ENCODE results near the gene ZNF687. TPM values are rescaled to one million over a fixed set of nuclear protein-coding genes. Genes with fewer than 3 reads are reported as not detected.
"Not testable (repeated sequence)": the region's sequence is repeated elsewhere in the genome, so short reads cannot be mapped to it uniquely, and the experiment has no call there.

ZNF687 gene
- total RNA-seq, 1 experiment from 2014 or later, result 26.4 TPM

DNA sequence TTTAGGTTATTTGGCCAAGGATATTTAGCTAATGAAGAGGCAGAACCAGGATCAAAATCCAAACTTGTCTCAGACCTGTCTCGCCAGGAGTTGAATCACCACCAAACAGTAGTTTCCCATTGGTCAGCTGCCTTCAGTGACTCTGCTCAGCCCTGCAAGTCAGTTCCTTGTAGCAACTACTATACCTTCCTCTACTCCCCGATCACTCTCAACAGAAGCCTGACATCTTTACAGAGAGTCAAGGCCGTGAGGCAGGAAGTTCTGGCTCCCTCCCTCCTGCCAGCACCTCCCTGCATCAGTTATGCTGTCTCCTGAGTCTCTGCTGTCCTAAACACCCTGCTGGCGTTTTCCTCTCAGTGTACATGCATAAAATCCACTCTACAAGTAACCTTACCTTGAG lies 14.3 kb upstream of the ZNF687 start:
- H3K9me3 ChIP-seq (ENCODE audit: low read depth, low read length, poor library complexity, severe bottlenecking), result no peaks in the 10 kb centered on the region
- CTCF ChIA-PET, result no interaction called here

DNA sequence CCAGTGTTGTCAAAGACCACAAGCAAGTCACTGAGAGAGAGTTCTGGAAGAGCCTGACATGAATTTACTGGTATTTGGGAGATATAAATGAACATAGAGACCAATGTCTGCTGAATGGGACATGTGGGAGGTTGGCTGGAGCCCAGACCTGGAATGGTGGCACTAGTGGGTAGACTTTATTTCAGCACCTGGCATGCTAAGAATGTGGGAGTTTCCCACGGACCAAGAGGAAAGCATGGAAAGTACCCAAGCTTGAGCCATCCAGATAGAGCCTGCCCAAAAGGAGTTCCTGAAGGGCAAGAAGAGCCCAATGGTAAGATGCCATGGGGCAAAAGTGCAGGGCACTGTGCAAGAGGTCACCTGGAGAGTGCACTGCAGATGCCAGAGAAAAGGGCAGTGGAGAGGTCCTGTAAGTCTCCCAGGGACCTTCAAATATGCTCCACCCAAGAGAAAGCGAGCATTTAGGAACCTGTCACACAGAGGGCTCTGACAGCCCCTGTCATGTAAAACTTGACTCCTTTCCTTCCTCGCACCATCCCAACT lies 8.1 kb upstream of the ZNF687 start:
- H3K4me3 ChIP-seq (ENCODE audit: low read depth, low read length, poor library complexity, severe bottlenecking), result no peak overlapping the region
- no peaks in the 10 kb centered on the region for H3K9me3 ChIP-seq (ENCODE audit: low read depth, low read length, poor library complexity, severe bottlenecking)
- intact Hi-C loops (cut with micrococcal nuclease; ENCODE audit: unreplicated experiment), result no loop called here
- H3K27me3 ChIP-seq (replicated peaks; ENCODE audit: insufficient read depth, low read depth, low read length, poor library complexity), result no peaks in the 10 kb centered on the region
- no peaks in the 10 kb centered on the region for H3K36me3 ChIP-seq (ENCODE audit: insufficient read depth, low read length, poor library complexity, severe bottlenecking)
- no peak for TF ChIP-seq EZH2 (IDR thresholded peaks at IDR 0.05; ENCODE audit: borderline replicate concordance, low read depth, low read length, poor library complexity, severe bottlenecking)
- BruUV-seq (replicated peaks), result no TSS peak
- POLR2A ChIA-PET (ENCODE audit: low non-redundant PET), result no interaction called here
- no peak overlapping the region for H3K27ac ChIP-seq (ENCODE audit: low read depth, low read length, poor library complexity, severe bottlenecking)
- no peak for DNase-seq (ENCODE audit: low spot score)
- CTCF ChIA-PET, result no interaction called here
- no peaks in the 10 kb centered on the region for H3K4me1 ChIP-seq (ENCODE audit: insufficient read depth, low read length, poor library complexity, severe bottlenecking)

More for the DNA sequence above, 14.3 kb upstream of the ZNF687 start:
- POLR2A ChIA-PET (ENCODE audit: low non-redundant PET), result no interaction called here
- Histone ChIP-seq H3K4me3 (ENCODE audit: low read depth, low read length, poor library complexity, severe bottlenecking) (no peak overlapping the region), H3K27ac (ENCODE audit: low read depth, low read length, poor library complexity, severe bottlenecking) (no peak overlapping the region), H3K4me1 (ENCODE audit: insufficient read depth, low read length, poor library complexity, severe bottlenecking) (no peaks in the 10 kb centered on the region), H3K27me3 (replicated peaks; ENCODE audit: insufficient read depth, low read depth, low read length, poor library complexity) (no peaks in the 10 kb centered on the region), H3K36me3 (ENCODE audit: insufficient read depth, low read length, poor library complexity, severe bottlenecking) (peaks cover 50% of the 10 kb centered on the region)
- TF ChIP-seq, protein P1, sequence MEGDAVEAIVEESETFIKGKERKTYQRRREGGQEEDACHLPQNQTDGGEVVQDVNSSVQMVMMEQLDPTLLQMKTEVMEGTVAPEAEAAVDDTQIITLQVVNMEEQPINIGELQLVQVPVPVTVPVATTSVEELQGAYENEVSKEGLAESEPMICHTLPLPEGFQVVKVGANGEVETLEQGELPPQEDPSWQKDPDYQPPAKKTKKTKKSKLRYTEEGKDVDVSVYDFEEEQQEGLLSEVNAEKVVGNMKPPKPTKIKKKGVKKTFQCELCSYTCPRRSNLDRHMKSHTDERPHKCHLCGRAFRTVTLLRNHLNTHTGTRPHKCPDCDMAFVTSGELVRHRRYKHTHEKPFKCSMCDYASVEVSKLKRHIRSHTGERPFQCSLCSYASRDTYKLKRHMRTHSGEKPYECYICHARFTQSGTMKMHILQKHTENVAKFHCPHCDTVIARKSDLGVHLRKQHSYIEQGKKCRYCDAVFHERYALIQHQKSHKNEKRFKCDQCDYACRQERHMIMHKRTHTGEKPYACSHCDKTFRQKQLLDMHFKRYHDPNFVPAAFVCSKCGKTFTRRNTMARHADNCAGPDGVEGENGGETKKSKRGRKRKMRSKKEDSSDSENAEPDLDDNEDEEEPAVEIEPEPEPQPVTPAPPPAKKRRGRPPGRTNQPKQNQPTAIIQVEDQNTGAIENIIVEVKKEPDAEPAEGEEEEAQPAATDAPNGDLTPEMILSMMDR (conservative IDR thresholded peaks at IDR 0.05; ENCODE audit: low read depth, low read length), result no peak
- TF ChIP-seq EZH2 (IDR thresholded peaks at IDR 0.05; ENCODE audit: borderline replicate concordance, low read depth, low read length, poor library complexity, severe bottlenecking), result no peak
- intact Hi-C loops (cut with micrococcal nuclease; ENCODE audit: unreplicated experiment), result no loop called here
- no TSS peak for BruUV-seq (replicated peaks)
- DNase-seq (ENCODE audit: low spot score), result no peak

DNA sequence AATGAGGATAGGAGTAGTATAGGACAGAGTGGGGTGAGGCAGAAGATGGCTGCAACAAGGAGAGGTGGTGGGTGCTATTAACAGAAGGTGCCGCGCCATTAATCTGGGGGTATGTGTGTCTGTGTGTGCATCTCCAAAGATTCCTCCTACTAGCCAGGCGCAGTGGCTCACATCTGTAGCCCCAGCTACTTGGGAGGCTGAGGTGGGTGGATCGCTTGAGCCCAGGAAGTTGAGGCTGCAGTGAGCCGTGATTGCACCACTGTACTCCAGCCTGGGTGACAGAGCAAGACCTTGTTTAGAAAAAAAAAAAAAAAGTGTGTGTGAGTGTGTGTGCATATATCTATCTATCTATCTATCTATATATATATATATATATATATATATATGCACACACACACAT lies 6.8 kb upstream of the ZNF687 start:
- H3K27me3 ChIP-seq (replicated peaks; ENCODE audit: insufficient read depth, low read depth, low read length, poor library complexity); CTCF ChIA-PET; DNase-seq (ENCODE audit: low spot score); intact Hi-C loops (cut with micrococcal nuclease; ENCODE audit: unreplicated experiment); H3K4me1 ChIP-seq (ENCODE audit: insufficient read depth, low read length, poor library complexity, severe bottlenecking); H3K27ac ChIP-seq (ENCODE audit: low read depth, low read length, poor library complexity, severe bottlenecking); BruUV-seq (replicated peaks); H3K36me3 ChIP-seq (ENCODE audit: insufficient read depth, low read length, poor library complexity, severe bottlenecking); H3K4me3 ChIP-seq (ENCODE audit: low read depth, low read length, poor library complexity, severe bottlenecking); H3K9me3 ChIP-seq (ENCODE audit: low read depth, low read length, poor library complexity, severe bottlenecking): not testable (repeated sequence)
- POLR2A ChIA-PET (ENCODE audit: low non-redundant PET), result interaction anchor here (0.7 kb wide), 1 partner anchor 273 kb away, joined by 9 read pairs; no protein-coding TSS in a partner anchor

DNA sequence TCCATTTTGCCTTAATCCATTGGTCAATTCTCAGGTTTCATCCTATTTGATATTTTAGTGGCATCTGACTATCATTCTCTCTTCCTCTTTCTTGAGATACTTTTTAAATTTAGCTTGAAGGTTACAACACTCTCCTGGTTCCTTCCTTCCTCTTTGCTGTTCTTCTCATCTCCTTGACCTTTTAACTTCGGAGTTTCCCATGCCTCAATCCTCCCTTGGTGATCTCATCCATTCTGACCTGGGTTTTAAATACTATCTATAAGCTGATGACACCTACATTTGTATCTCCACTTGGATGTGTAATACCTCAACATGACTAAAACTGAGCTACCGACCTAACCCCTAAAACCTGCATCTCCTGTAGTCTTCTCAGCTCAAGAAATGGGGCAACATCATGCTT lies 4.8 kb upstream of the ZNF687 start:
- TF ChIP-seq EZH2 (IDR thresholded peaks at IDR 0.05; ENCODE audit: borderline replicate concordance, low read depth, low read length, poor library complexity, severe bottlenecking), result no peak
- TF ChIP-seq, protein P1 (conservative IDR thresholded peaks at IDR 0.05; ENCODE audit: low read depth, low read length), result no peak
- Histone ChIP-seq H3K27me3 (replicated peaks; ENCODE audit: insufficient read depth, low read depth, low read length, poor library complexity) (no peaks in the 10 kb centered on the region), H3K4me3 (ENCODE audit: low read depth, low read length, poor library complexity, severe bottlenecking) (no peak overlapping the region), H3K27ac (ENCODE audit: low read depth, low read length, poor library complexity, severe bottlenecking) (no peak overlapping the region), H3K36me3 (ENCODE audit: insufficient read depth, low read length, poor library complexity, severe bottlenecking) (no peaks in the 10 kb centered on the region), H3K4me1 (ENCODE audit: insufficient read depth, low read length, poor library complexity, severe bottlenecking) (peaks cover 3% of the 10 kb centered on the region), H3K9me3 (ENCODE audit: low read depth, low read length, poor library complexity, severe bottlenecking) (no peaks in the 10 kb centered on the region)
- ChIA-PET POLR2A (ENCODE audit: low non-redundant PET) (no interaction called here), CTCF (no interaction called here)
- no peak for DNase-seq (ENCODE audit: low spot score)
- no TSS peak for BruUV-seq (replicated peaks)
- intact Hi-C loops (cut with micrococcal nuclease; ENCODE audit: unreplicated experiment), result no loop called here

Measured in A673 (cell line).